ENCODE measurements around the gene ATP2B3.

Gene ATP2B3

DNA sequence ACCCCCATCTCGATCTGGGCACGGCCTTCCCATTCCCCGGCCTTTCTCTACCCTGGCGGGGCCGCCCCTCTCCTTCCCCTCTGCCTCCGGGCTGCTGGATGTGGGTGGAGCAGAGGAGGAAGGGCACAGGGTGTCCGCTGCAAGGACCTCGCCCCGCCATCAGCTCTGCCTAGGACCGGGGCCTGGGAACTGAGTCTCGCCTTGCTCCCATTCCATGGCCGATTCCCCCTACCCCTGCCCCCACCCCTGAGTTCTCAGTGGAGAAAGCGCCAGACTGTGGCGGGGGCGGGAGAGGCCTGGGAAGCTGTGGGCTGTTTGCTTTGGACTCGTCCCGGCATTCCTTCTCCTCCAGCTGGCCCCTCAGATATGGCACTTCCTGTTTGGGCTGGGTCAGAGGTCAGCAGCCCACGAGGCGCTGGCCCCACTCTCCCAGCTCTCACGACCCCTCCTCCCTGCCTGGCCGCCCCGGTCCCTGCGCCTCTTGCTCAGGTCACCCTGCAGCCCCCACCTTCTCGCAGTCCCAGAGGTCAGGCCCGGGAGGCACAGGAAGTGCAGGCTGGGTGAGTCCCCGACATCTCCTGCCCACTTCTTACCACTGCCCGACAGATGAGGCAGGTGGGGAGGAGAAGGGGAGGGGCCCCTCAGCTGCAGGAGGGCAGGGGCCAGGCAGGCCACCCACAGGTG, 29.1 kb upstream of the ATP2B3 start:
- peak; percentile 89 for DNase-seq (ENCODE audit: low spot score)

GRCh38 chrX:153490217-153490930, 27.1 kb upstream of the ATP2B3 start:
- no peak for DNase-seq (ENCODE audit: low spot score)

DNA sequence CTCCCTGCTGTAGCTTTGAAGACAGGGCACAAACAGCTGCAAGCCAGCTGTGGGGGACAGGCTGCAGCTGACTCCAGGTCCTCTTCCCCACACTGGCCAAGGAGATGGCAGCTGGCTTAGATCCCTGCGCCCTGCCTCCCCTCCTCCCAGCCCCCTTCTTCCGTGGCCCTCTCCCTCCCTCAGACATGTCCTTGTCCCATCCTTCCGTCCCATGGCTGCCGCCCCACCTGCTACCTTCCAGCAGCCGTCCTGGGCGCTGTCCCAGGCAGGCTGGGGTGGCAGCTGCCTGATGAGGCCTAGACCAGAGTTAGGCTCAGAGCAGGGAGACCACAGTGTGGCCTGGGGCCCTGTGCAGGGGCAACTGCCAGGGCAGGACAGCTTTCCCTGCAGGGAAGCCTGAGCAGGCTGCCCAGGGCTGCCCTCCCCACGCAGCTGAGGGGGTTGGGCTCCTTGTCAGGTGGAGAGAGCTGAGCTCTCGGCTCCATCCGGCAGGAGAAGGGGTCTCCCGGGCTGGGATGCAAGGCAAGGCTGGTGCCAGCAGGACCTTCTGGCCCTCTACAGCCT, 26.0 kb upstream of the ATP2B3 start:
- no peak for DNase-seq (ENCODE audit: low spot score)

DNA sequence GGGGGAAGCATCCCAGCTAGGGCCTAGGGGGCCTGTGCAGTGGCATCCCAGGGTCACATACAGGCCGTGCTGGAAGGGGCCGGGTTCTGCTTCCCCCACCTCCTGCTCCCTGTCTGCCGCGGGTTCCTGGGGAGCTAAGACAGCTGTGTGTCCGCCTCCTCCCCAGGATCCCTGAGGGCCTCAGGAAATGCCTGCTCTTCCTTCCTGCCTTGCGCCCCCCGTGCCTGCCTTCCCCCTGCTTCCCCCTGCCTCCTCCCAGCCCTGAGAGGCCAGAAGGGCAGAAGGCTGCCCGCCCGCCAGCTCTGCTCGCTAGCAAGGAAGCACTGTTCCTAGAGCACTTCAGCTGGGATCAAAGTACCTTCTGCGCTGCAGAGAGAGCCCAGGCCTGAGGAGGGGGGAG, 25.5 kb upstream of the ATP2B3 start:
- no peak for DNase-seq (ENCODE audit: low spot score)

GRCh38 chrX:153492543-153492942, 24.9 kb upstream of the ATP2B3 start:
- DNase-seq (ENCODE audit: low spot score) = no peak

- no peak for DNase-seq (ENCODE audit: low spot score)
These were observed 24.4 kb upstream of the ATP2B3 start for GRCh38 chrX:153493085-153493484.

GRCh38 chrX:153494061-153494460, 23.4 kb upstream of the ATP2B3 start:
- no peak for DNase-seq (ENCODE audit: low spot score)

GRCh38 chrX:153494541-153495361, 22.7 kb upstream of the ATP2B3 start, which contains the start of gene BGN:
TSS of gene BGN (plus strand) at chrX:153494980. CDS start at chrX:153504632, 9,652 bp downstream.
- peak; percentile 75 for DNase-seq (ENCODE audit: low spot score)

DNA sequence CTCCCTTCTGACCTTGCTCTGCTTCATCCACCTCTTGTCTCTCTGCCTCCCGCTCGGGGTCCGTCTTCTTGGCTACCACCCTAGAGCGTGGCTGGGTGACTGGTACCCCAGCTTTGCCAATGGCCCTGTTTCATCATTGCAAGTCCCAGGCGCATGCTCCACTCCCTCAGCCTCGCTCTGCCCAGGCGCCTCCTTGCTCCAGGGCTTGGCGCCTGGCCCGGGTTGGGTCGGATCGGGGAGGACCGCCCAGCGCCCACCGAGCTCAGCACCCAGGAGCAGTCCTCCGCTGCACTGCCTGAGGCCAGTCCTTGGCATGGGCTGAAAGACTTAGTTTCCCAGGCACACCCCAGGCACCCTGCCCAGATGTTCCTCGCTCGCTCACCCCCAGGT, 22.1 kb upstream of the ATP2B3 start:
- DNase-seq (ENCODE audit: low spot score) = peak; percentile 62

DNA sequence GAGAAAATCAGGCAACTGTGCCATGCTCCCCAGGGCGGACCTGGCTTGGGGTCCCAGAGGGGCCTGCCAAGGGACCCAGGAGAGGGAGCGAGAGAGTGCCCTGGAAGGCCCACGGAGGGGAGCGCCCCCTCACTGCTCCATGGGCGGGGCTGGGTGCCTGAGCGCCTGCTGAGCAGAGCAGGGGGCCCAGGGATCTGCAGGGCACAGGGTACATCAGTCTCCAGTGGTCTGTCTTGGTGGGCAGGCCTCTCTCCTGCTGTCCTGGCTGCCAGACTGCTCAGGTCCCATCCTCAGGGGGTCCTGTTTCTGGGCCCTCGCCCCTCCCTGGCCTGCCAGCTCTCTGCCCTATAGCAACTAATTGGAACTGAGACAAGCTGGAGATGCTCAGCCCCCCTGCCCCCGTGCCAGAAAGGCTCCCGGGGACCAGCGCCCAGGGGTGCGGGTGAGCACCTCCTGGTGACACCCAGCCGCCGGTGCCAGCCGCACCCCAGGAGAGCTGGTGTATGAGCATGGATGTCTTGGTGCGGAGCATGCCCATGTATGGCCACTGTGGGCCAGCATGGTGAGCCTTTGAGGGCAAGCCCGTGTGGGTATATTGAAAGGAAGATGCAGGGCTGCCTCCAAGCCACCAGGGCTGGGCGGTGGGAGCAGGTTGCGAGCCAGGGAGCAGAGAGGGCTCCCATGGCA, 21.4 kb upstream of the ATP2B3 start:
- DNase-seq (ENCODE audit: low spot score) = peak; percentile 51

DNA sequence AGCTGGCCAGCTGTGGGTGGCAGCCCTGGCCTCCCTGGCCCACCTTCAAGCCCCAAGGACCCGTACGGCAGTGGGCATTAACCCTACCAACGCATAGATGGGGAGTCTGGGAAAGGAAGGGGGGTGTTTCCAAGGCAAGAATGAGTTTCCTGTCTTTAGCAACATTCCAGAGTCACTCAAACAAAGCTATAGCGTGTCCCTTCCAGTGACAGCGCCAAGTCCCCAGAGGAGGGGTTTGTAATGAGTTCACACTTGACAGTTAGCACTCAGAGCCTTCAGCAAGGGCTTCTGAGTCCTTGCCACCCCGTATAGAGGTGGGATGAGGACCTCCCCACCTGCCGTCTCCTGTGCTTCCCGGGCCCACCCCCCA, 20.9 kb upstream of the ATP2B3 start:
- DNase-seq (ENCODE audit: low spot score) = peak; percentile 65

DNA sequence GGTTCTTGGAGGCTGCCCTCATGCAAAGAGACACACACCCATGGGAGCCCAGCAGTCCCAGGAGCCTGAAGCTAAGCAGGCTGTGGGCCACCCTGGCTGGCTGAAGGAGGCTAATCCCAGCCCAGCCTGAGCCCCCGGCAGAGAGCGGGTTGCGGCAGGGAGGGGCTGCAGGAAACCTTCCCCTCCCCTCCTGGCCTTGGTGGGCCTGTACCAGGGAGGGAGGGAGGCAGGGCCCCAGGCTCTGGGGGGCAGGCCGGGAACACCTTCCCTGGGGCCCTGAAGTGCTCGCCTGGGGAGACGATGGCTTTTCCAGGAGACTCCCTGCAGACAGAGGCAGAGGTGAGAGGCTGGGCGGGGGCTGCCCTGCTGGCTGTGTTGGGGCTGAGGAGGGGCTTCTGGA, 19.0 kb upstream of the ATP2B3 start:
- no peak for DNase-seq (ENCODE audit: low spot score)

GRCh38 chrX:153499341-153499740, 18.1 kb upstream of the ATP2B3 start:
- DNase-seq (ENCODE audit: low spot score) = no peak

DNA sequence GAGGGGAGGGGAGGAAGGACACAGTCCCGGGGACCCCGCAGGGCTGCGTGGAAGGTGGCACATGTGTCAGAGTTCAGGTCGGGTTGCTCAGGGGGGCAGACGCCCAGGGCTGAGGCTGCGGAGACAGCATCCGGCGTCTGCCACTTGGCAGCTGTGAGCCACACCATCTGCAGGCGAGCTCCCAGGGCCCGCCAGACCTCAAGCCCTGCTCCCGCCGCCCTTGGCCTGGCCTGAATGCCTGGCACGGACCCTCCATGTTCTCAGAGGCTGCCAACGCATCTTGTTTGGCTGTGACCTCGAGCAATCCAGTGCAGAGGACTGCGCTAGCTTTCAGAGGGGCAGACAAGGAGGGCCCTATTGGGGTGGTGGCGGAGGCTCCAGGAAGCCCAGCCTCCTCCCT, 17.6 kb upstream of the ATP2B3 start:
- no peak for DNase-seq (ENCODE audit: low spot score)

GRCh38 chrX:153500676-153501280, 16.7 kb upstream of the ATP2B3 start:
- DNase-seq (ENCODE audit: low spot score) = no peak

- DNase-seq (ENCODE audit: low spot score) = no peak
These were observed 15.9 kb upstream of the ATP2B3 start for GRCh38 chrX:153501530-153501929.

DNA sequence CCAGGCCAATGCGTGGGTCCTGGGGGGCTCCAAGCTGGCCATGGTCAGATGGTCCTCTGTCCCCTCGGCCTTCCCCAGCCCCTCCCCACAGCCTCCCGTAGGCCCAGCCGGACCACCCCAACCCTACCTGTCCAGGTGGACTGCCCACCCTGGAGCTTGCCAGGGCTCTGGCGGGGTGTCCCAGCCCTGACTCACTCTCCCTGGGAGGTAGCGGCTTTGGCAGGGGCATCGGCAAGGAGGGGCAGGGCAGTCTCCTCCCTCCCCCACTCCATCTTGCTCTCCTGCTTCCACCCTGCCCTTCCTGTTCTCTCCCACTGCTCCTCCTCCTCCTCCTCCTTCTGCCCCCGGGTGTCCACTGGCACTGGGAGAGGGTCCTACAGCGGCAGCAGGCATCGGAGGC, 15.3 kb upstream of the ATP2B3 start:
- no peak for DNase-seq (ENCODE audit: low spot score)

DNA sequence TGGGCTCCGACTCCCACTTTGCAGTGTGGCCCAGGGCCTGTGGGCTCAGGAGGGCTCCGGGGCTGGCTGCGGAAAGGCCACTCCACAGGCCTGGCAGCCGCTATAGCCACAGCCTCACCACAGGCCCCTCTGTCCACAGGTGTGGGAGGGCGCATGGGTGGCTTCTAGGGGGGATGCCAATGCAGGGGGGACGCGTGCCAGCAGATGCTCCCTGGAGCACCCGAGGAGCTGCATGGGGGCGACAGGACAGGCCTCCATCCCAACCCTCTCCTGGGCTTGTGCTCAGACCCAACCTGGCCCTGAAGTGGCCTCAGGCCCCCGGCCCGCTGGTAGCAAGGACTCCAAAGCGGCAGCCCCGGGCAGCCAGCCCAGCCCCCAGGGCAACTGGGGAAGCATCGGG, 14.6 kb upstream of the ATP2B3 start:
- no peak for DNase-seq (ENCODE audit: low spot score)

GRCh38 chrX:153504445-153505016, 12.9 kb upstream of the ATP2B3 start:
- no peak for DNase-seq (ENCODE audit: low spot score)

DNA sequence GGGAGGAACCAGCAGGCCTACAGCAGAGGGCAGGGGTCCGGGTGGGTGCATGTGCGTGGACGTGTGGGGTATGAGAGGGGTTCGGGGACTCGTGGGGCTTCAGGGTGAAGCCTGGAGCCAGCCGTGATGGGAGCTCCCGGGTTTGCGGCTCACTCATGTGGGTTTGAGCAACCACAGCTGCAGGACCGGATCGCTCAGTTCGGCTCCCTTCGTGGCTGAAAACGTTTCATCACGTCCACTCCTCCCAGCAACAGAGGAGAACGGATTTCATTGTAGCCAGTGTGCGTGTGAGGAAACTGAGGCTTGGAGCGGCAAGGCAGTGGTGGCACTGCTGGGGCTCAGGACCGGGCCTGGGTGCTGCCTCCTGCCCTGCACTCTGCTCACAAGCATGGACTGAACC, 12.1 kb upstream of the ATP2B3 start:
- DNase-seq (ENCODE audit: low spot score) = no peak

DNA sequence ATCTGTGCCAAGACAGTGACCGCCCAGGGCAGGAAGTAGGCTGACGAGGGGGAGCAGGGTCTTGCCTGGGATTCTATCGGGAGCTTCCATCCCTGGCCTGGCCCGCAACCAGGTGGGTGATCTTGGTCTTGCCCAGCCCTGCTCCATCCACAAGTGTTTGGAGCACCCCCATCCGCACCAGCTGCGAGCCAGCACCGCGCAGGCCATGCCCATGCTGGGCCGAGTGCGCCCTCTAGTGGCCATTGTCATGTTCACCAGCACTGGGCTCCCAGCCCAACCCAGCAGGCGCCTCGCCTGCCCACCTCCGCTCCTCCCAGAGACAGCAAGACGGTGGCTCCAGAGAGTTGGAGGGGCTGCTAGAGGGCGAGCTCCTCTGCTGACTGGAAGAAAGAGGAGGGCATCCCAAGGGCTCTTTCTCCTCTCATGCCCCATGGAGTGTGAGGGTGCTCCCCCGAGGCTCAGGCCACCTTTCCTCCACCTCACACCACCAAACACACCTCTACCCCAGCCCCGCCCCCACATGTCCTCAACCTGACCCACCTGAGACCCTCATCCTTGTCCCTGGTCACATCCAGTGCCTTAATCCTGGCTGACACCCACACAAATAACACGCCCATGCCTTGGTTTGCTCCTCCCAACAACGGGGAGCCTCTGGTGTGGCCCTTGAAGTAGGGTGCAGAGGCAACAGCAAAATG, 9.8 kb upstream of the ATP2B3 start:
- peak; percentile 87 for DNase-seq (ENCODE audit: low spot score)
